IMR-90 (cell line): Measurements from ENCODE around the gene ACBD5. TPM values are rescaled to one million over a fixed set of nuclear protein-coding genes. Genes with fewer than 3 reads are reported as not detected.

Source experiments
- ATAC-seq: fragments of 200-7000 bp; cut with Tn5 transposase; 2 replicates; pipeline ENCODE4 v1.9.1; 2020; ENCODE audit warnings: low read depth, mild to moderate bottlenecking, moderate library complexity
- BruUV-seq: library from RNA; stranded (reverse); fragments of 400-500 nt; replicated peaks from 2 replicates; lab custom pipeline; 2021; lab: Mats Ljungman, UMichigan
- CTCF ChIA-PET: fragments of 300-600 bp; formaldehyde crosslinking; extraction: SDS; loops from one replicate; lab custom pipeline; 2021; ENCODE audit warnings: antibody characterized with exemption; lab: Yijun Ruan, JAX
- POLR2A ChIA-PET: fragments of 300-600 bp; sonication (Branson Sonifier 250); formaldehyde crosslinking; loops from one replicate; lab custom pipeline; 2022; ENCODE audit warnings: antibody characterized with exemption; ENCODE audit not compliant: unreplicated experiment; lab: Charles Lee
- DNase-seq: peaks from one replicate; pipeline ENCODE4 v3.0.0; 2013
- H2AFZ ChIP-seq: replicated peaks from 2 replicates; pipeline ENCODE3; 2013; ENCODE audit warnings: low read length, mild to moderate bottlenecking; ENCODE audit not compliant: poor library complexity
- H2AK5ac ChIP-seq: 2 replicates; pipeline ENCODE4 v1.6.1; 2013; ENCODE audit warnings: low read depth, low read length, inconsistent platforms
- H2AK9ac ChIP-seq: replicated peaks from 2 replicates; pipeline ENCODE3; 2013; ENCODE audit warnings: mild to moderate bottlenecking, low read depth, low read length, moderate library complexity; ENCODE audit not compliant: poor library complexity
- H2BK120ac ChIP-seq: 2 replicates; pipeline ENCODE4 v1.6.1; 2013; ENCODE audit warnings: low read depth, low read length, inconsistent platforms
- H2BK15ac ChIP-seq: 3 replicates; pipeline ENCODE4 v1.6.1; 2013; ENCODE audit warnings: low read depth, low read length, inconsistent platforms
- H2BK20ac ChIP-seq: 2 replicates; pipeline ENCODE4 v1.6.1; 2013; ENCODE audit warnings: low read depth, mild to moderate bottlenecking, inconsistent platforms, low read length, moderate library complexity
- H2BK5ac ChIP-seq: 2 replicates; pipeline ENCODE4 v1.6.1; 2013; ENCODE audit warnings: mild to moderate bottlenecking, low read depth, low read length, inconsistent platforms; ENCODE audit not compliant: poor library complexity, severe bottlenecking
- H3K14ac ChIP-seq: replicated peaks from 2 replicates; pipeline ENCODE4 v1.6.1; 2013; ENCODE audit warnings: low read depth, low read length, inconsistent platforms
- H3K18ac ChIP-seq: 2 replicates; pipeline ENCODE4 v1.6.1; 2013; ENCODE audit warnings: low read depth, low read length, control low read depth
- H3K23ac ChIP-seq: 2 replicates; pipeline ENCODE4 v1.6.1; 2013; ENCODE audit warnings: low read depth, low read length, inconsistent platforms
- H3K27ac ChIP-seq: 2 replicates; pipeline ENCODE4 v1.5.1; 2013; ENCODE audit warnings: mild to moderate bottlenecking, control low read depth, low read length; ENCODE audit not compliant: insufficient read depth
- H3K27me3 ChIP-seq: 2 replicates; pipeline ENCODE4 v1.6.1; 2013; ENCODE audit warnings: low read length; ENCODE audit not compliant: control insufficient read depth, insufficient read depth
- H3K36me3 ChIP-seq: 2 replicates; pipeline ENCODE4 v1.6.1; 2013; ENCODE audit warnings: low read length, mixed read lengths; ENCODE audit not compliant: control insufficient read depth, insufficient read depth
- H3K4ac ChIP-seq: 2 replicates; pipeline ENCODE4 v1.6.1; 2013; ENCODE audit warnings: low read depth, low read length, inconsistent platforms
- H3K4me1 ChIP-seq: 2 replicates; pipeline ENCODE4 v1.6.1; 2013; ENCODE audit warnings: low read length, mixed read lengths; ENCODE audit not compliant: control insufficient read depth, insufficient read depth
- H3K4me2 ChIP-seq: 2 replicates; pipeline ENCODE4 v1.6.1; 2013; ENCODE audit warnings: low read depth, mild to moderate bottlenecking, control low read depth, low read length, moderate library complexity
- H3K4me3 ChIP-seq: 2 replicates; pipeline ENCODE4 v1.5.1; 2013; ENCODE audit warnings: low read depth, mild to moderate bottlenecking, control low read depth, low read length, moderate library complexity; ENCODE audit not compliant: insufficient read depth
- H3K56ac ChIP-seq: 2 replicates; pipeline ENCODE4 v1.6.1; 2013; ENCODE audit warnings: low read length, inconsistent platforms; ENCODE audit not compliant: insufficient read depth; ENCODE audit errors: extremely low read depth
- H3K79me1 ChIP-seq, 2 experiments: 2 replicates each; pipeline ENCODE4 v1.6.1; 2013; ENCODE audit warnings: low read length in 2 of 2, inconsistent platforms in 1 of 2, low read depth in 1 of 2
- H3K9ac ChIP-seq: 2 replicates; pipeline ENCODE4 v1.6.1; 2013; ENCODE audit warnings: low read depth, low read length, control low read depth
- H3K9me1 ChIP-seq: 2 replicates; pipeline ENCODE4 v1.6.1; 2013; ENCODE audit warnings: low read length, inconsistent platforms; ENCODE audit not compliant: insufficient read depth
- H3K9me3 ChIP-seq: 2 replicates; pipeline ENCODE4 v1.6.1; 2013; ENCODE audit warnings: low read length; ENCODE audit not compliant: control insufficient read depth, insufficient read depth
- H4K20me1 ChIP-seq: 2 replicates; pipeline ENCODE4 v1.6.1; 2013; ENCODE audit warnings: low read length, inconsistent platforms; ENCODE audit not compliant: insufficient read depth
- H4K5ac ChIP-seq: 2 replicates; pipeline ENCODE4 v1.6.1; 2013; ENCODE audit warnings: mild to moderate bottlenecking, low read depth, low read length, control low read depth
- H4K8ac ChIP-seq, 2 experiments: 2 replicates each; pipeline ENCODE4 v1.6.1; 2013; ENCODE audit warnings: low read depth in 2 of 2, low read length in 2 of 2, control low read depth in 1 of 2, inconsistent platforms in 1 of 2
- H4K91ac ChIP-seq: 2 replicates; pipeline ENCODE4 v1.6.1; 2013; ENCODE audit warnings: low read depth, low read length, inconsistent platforms; ENCODE audit not compliant: insufficient read depth
- CEBPB ChIP-seq: IDR thresholded peaks from 2 replicates; pipeline ENCODE4 v1.6.1; 2012; ENCODE audit warnings: low read depth, low read length, improper control_type of control experiment
- FOS ChIP-seq: fragments of 150-350 bp; IDR thresholded peaks from 2 replicates; pipeline ENCODE4 v1.6.1; 2016; ENCODE audit warnings: low read depth, low read length
- MAZ ChIP-seq: IDR thresholded peaks from 2 replicates; pipeline ENCODE4 v1.6.1; 2012; ENCODE audit warnings: low read depth, mild to moderate bottlenecking, low read length, improper control_type of control experiment, moderate library complexity, borderline replicate concordance
- NFE2L2 ChIP-seq: fragments of 150-350 bp; IDR thresholded peaks from 2 replicates; pipeline ENCODE4 v1.6.1; 2016; ENCODE audit warnings: low read depth, mild to moderate bottlenecking, low read length
- POLR2A ChIP-seq: IDR thresholded peaks from 2 replicates; pipeline ENCODE4 v1.6.1; 2012; ENCODE audit warnings: mild to moderate bottlenecking, low read depth, low read length
- RFX5 ChIP-seq: IDR thresholded peaks from 2 replicates; pipeline ENCODE4 v1.8.0; 2012; ENCODE audit warnings: low read depth, mild to moderate bottlenecking, low read length, moderate library complexity
- WGBS, 2 experiments: methylation state at CpG; one replicate each; pipeline versions ENCODE4 v1.1.5 to v1.1.7; 2013; ENCODE audit warnings: missing lambda C conversion rate in 2 of 2; ENCODE audit not compliant: insufficient read length in 1 of 2; ENCODE audit errors: extremely low coverage in 2 of 2; 5-methylcytosine and 5-hydroxymethylcytosine counted together
- dilution Hi-C: fragments of 300-500 bp; cut with HindIII; formaldehyde crosslinking; loops from one replicate; pipeline ENCODE4 v1.14.3; 2018; ENCODE audit warnings: low sequenced_read_pairs; ENCODE audit not compliant: unreplicated experiment
- in situ Hi-C: fragments of 300-500 bp; cut with MboI; formaldehyde crosslinking; loops from 3 replicates; pipeline ENCODE4 v1.14.3; 2019; ENCODE audit warnings: low sequenced_read_pairs, inconsistent platforms, mixed read lengths
- intact Hi-C: fragments of 100-400 bp; cut with micrococcal nuclease; formaldehyde crosslinking; loops from 2 replicates; pipeline ENCODE4 v1.10.0; 2022
- polyA plus RNA-seq, 3 experiments: library from polyadenylated mRNA; depleted of rRNA; stranded (reverse); fragments of >200 nt; gene quantifications; 2 replicates each; pipeline ENCODE4 v1.2.3, GENCODE V29; 2012; ENCODE audit warnings: low replicate concordance in 1 of 3
- total RNA-seq: library from RNA; depleted of rRNA; stranded (reverse); fragments of >200 nt; gene quantifications from 2 replicates; pipeline ENCODE4 v1.2.3, GENCODE V29; 2012

Gene ACBD5
- total and polyA plus RNA-seq, 2 of the 4 experiments (the other 2 are of a cell fraction), result 7.7 to 11.7 TPM

- TF ChIP-seq FOS (no peak), MAZ (no peak), CEBPB (no peak), RFX5 (no peak), NFE2L2 (no peak), POLR2A (no peak)
- no peak overlapping the region for H3K23ac ChIP-seq
- H3K9me3 ChIP-seq, result no peaks in the 10 kb centered on the region
- H3K14ac ChIP-seq, result no peak overlapping the region
- no peak overlapping the region for H4K5ac ChIP-seq
- H2AFZ ChIP-seq, result no peak overlapping the region
- H3K27ac ChIP-seq, result no peak overlapping the region
- H4K8ac ChIP-seq, result no peak overlapping the region
- H4K20me1 ChIP-seq, result no peaks in the 10 kb centered on the region
- no peak overlapping the region for H3K56ac ChIP-seq
- H2BK120ac ChIP-seq, result no peak overlapping the region
- peaks cover 2% of the 10 kb centered on the region; the same call in 1 of the 2 replicates for H3K27me3 ChIP-seq
- CTCF ChIA-PET, result no interaction called here
- no peak overlapping the region for H3K4me2 ChIP-seq
- H4K91ac ChIP-seq, result no peak overlapping the region
- intact Hi-C loops, result no loop called here
- POLR2A ChIA-PET, result no interaction called here
- H3K9me1 ChIP-seq, result peaks cover 2% of the 10 kb centered on the region; the same call in 1 of the 2 replicates
- no peaks in the 10 kb centered on the region for H3K36me3 ChIP-seq
- H2BK15ac ChIP-seq, result no peak overlapping the region
- no peak overlapping the region for H3K18ac ChIP-seq
- ATAC-seq (no peak), DNase-seq (no peak)
- peaks cover 0 to 10% of the 10 kb centered on the region in 2 experiments; a peak in 2 of 4 replicates for H3K79me1 ChIP-seq
- no peak overlapping the region for H3K4ac ChIP-seq
- H2BK20ac ChIP-seq, result no peak overlapping the region
- peaks cover 3% of the 10 kb centered on the region for H3K4me1 ChIP-seq
- no peak overlapping the region for H3K9ac ChIP-seq
- dilution Hi-C loops, result no loop called here
- no peak overlapping the region for H2AK5ac ChIP-seq
- 63% methylated on average over 3 of the region's 3 CpGs; no CpG with 5 or more reads in 1 of the 2 experiments for WGBS, 2 experiments
- H2AK9ac ChIP-seq, result no peak overlapping the region
- in situ Hi-C loops, result loop anchor here (10.0 kb wide), 1 partner anchor 257 kb away; the partner anchor contains the start of gene RAB18
- H2BK5ac ChIP-seq, result no peak overlapping the region
- no peak overlapping the region for H3K4me3 ChIP-seq
- BruUV-seq, result no TSS peak
Observed at GRCh38 chr10:27247441-27247840, 6.8 kb upstream of the ACBD5 start.
